Natural killer cell (primary cell): Measurements from ENCODE around the gene SLC9A6. TPM values are rescaled to one million over a fixed set of nuclear protein-coding genes. Genes with fewer than 3 reads are reported as not detected.

Experiments used
- ATAC-seq, 3 donors: fragments of 150-1000 bp in 2 of 3; fragments of 200-7000 bp in 1 of 3; cut with Tn5 transposase; 1 replicate in 1 of 3; 2 replicates in 2 of 3; pipeline ENCODE4 v1.10.0; 2021; ENCODE audit warnings: mild to moderate bottlenecking in 2 of 3, moderate library complexity in 2 of 3
- DNase-seq, 2 donors: peaks; one replicate each; pipeline versions ENCODE4 v3.0.0 to v3.0.0-alpha.2; 2013 to 2021; ENCODE audit warnings: mixed read lengths in 1 of 2
- H3K27ac ChIP-seq: one replicate; pipeline ENCODE4 v1.5.1; 2013; ENCODE audit warnings: mild to moderate bottlenecking, low read length
- H3K27me3 ChIP-seq: one replicate; pipeline ENCODE4 v1.6.1; 2013; ENCODE audit warnings: low read length; ENCODE audit not compliant: control insufficient read depth, insufficient read depth
- H3K36me3 ChIP-seq: one replicate; pipeline ENCODE4 v1.6.1; 2013; ENCODE audit warnings: low read length; ENCODE audit not compliant: control insufficient read depth, insufficient read depth
- H3K4me1 ChIP-seq: one replicate; pipeline ENCODE4 v1.6.1; 2013; ENCODE audit warnings: low read length; ENCODE audit not compliant: control insufficient read depth, insufficient read depth
- H3K4me3 ChIP-seq: one replicate; pipeline ENCODE4 v1.5.1; 2013; ENCODE audit warnings: low read length
- H3K9me3 ChIP-seq: one replicate; pipeline ENCODE4 v1.6.1; 2013; ENCODE audit warnings: low read length; ENCODE audit not compliant: control insufficient read depth, insufficient read depth
- H3K27ac Mint-ChIP-seq, 2 donors: one replicate each; pipeline ENCODE4 v1.8.0; 2022; ENCODE audit warnings: mild to moderate bottlenecking in 2 of 2, mixed read lengths in 2 of 2, moderate library complexity in 1 of 2
- H3K27me3 Mint-ChIP-seq, 2 donors: one replicate each; pipeline ENCODE4 v1.8.0; 2022; ENCODE audit warnings: low read depth in 2 of 2, mixed read lengths in 2 of 2
- H3K36me3 Mint-ChIP-seq: one replicate; pipeline ENCODE4 v1.8.0; 2022; ENCODE audit warnings: mixed read lengths
- H3K4me1 Mint-ChIP-seq, 2 donors: one replicate each; pipeline ENCODE4 v1.8.0; 2022; ENCODE audit warnings: mixed read lengths in 2 of 2
- H3K4me3 Mint-ChIP-seq: one replicate; pipeline ENCODE4 v1.8.0; 2022; ENCODE audit warnings: mild to moderate bottlenecking, moderate library complexity, mixed read lengths
- H3K9me3 Mint-ChIP-seq, 2 donors: one replicate each; pipeline ENCODE4 v1.8.0; 2022; ENCODE audit warnings: mixed read lengths in 2 of 2
- WGBS: methylation state at CpG from one replicate; pipeline ENCODE4 v1.1.7; 2013; ENCODE audit warnings: missing lambda C conversion rate; ENCODE audit not compliant: insufficient coverage; 5-methylcytosine and 5-hydroxymethylcytosine counted together
- intact Hi-C: fragments of 100-400 bp; cut with micrococcal nuclease; formaldehyde crosslinking; loops from one replicate; pipeline ENCODE4 v1.14.2; 2022
- total RNA-seq, 4 donors: library from RNA; stranded (reverse); fragments of 120-200 nt in 1 of 4; gene quantifications; one replicate each; pipeline versions ENCODE4 v1.2.3 to v1.2.4, GENCODE V29; 2013 to 2022
- TF ChIP-seq, protein P1 (sequence below): fragments of 200-600 bp; IDR thresholded peaks from one replicate; pipeline ENCODE4 v1.8.0; 2022; ENCODE audit warnings: antibody characterized with exemption

The SLC9A6 gene
- total RNA-seq, 3 donors from 2014 or later (not counting 1 experiment from before 2014, with no cell fraction given): 17.1 to 24.0 (median 19.3) TPM

DNA sequence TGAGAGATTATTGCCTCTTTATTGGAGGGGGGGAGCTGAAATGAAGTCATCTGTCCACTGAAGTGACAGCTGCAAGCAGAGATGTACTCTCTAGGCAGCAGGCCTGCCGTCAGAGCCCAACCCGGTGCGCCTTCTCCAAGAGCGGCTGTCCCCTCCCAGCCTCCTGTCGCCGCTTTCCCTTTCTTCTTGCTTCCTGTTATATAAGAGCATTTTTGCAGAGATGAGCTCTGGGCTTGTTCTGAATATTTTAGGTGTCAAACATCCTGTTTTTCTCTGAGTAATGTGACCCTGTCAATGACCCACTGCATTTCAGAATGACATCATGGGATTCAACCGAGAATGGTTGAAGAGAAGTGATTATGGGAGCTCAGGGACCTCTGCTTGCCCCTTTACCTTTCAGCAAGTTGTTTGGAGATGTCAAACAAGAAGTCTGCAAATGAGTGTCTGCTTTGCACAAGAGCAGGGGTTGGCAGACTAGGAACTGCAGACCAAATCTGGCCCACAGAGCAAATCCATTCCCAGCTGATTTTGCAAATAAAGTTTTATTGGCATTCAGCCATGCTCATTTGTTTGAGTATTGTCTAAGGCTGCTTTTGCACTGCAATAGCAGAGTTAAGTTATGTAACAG lies 79.9 kb downstream of the SLC9A6 start:
- Histone ChIP-seq H3K4me3 (no peak overlapping the region), H3K27me3 (no peaks in the 10 kb centered on the region), H3K36me3 (no peaks in the 10 kb centered on the region), H3K27ac (no peak overlapping the region), H3K4me1 (no peaks in the 10 kb centered on the region), H3K9me3 (no peaks in the 10 kb centered on the region)
- WGBS: 36% methylated on average over 5 of the region's 7 CpGs
- Mint-ChIP-seq H3K9me3 (no peaks in the 10 kb centered on the region), H3K27me3 (peaks cover 0 to 8% of the 10 kb centered on the region in 2 donors), H3K4me3 (no peak overlapping the region), H3K4me1 (peaks cover 0 to under 1% of the 10 kb centered on the region in 2 donors), H3K27ac (no peak overlapping the region), H3K36me3 (no peaks in the 10 kb centered on the region)
- ATAC-seq: no peak
- TF ChIP-seq, protein P1, sequence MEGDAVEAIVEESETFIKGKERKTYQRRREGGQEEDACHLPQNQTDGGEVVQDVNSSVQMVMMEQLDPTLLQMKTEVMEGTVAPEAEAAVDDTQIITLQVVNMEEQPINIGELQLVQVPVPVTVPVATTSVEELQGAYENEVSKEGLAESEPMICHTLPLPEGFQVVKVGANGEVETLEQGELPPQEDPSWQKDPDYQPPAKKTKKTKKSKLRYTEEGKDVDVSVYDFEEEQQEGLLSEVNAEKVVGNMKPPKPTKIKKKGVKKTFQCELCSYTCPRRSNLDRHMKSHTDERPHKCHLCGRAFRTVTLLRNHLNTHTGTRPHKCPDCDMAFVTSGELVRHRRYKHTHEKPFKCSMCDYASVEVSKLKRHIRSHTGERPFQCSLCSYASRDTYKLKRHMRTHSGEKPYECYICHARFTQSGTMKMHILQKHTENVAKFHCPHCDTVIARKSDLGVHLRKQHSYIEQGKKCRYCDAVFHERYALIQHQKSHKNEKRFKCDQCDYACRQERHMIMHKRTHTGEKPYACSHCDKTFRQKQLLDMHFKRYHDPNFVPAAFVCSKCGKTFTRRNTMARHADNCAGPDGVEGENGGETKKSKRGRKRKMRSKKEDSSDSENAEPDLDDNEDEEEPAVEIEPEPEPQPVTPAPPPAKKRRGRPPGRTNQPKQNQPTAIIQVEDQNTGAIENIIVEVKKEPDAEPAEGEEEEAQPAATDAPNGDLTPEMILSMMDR: no peak
- DNase-seq: peak in 1 of 2 donors; percentile 62
- intact Hi-C loops: no loop called here

DNA sequence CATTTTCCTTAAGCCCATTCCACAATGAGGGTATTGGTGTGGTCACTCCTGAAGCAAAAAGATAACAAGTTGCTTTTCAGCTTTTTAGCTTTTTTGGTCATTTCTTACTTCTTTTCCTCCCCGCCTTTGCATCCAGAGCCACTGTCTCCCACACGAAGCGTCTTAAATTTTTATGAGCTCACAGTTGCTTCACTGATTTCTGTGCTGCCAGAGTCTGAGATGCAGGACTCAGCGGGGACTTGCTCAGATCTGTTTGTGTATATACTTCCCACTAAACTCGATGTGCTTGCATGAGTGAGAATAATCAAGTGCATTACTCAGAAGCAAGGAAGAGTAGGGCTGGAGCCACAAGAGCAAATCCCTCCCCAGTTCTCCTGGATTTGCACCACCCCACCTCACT lies 81.9 kb downstream of the SLC9A6 start:
- H3K4me3 ChIP-seq: no peak overlapping the region
- no peak for DNase-seq
- intact Hi-C loops: no loop called here
- no peak overlapping the region for H3K27ac ChIP-seq
- H3K4me3 Mint-ChIP-seq: no peak overlapping the region
- no peaks in the 10 kb centered on the region for H3K9me3 ChIP-seq
- no peaks in the 10 kb centered on the region for H3K36me3 Mint-ChIP-seq
- H3K27me3 ChIP-seq: no peaks in the 10 kb centered on the region
- TF ChIP-seq, protein P1: no peak
- no peak overlapping the region for H3K27ac Mint-ChIP-seq
- H3K36me3 ChIP-seq: no peaks in the 10 kb centered on the region
- peaks cover 0 to 12% of the 10 kb centered on the region in 2 donors for H3K4me1 Mint-ChIP-seq
- peaks cover 0 to 8% of the 10 kb centered on the region in 2 donors for H3K27me3 Mint-ChIP-seq
- H3K9me3 Mint-ChIP-seq: no peaks in the 10 kb centered on the region
- WGBS: 81% methylated on average over 4 of the region's 5 CpGs
- no peak for ATAC-seq
- H3K4me1 ChIP-seq: peaks cover 2% of the 10 kb centered on the region

DNA sequence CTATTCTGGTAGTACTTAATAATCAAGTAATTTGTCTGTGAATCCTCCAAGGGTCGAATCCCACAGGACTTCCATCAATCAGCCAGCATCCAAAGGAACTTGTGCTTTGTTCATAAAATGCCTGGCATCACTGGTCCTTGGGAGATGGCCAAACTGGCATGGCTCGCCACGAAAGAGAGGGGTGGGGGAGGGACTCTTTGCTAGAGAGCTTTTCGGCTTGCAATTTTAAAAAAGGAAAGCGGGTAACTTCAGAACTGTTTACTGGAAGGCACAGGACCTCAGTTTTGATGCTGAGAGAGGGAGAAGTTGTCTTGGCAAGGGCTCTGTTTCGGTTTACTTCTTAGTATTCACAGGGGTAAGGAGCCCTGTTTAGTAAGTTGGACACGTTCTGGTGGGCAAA lies 82.7 kb downstream of the SLC9A6 start:
- Histone ChIP-seq H3K27ac (no peak overlapping the region), H3K4me3 (no peak overlapping the region), H3K27me3 (no peaks in the 10 kb centered on the region), H3K4me1 (peaks cover 2% of the 10 kb centered on the region), H3K9me3 (no peaks in the 10 kb centered on the region), H3K36me3 (no peaks in the 10 kb centered on the region)
- no peak overlapping the region for H3K4me3 Mint-ChIP-seq
- no peak for DNase-seq
- no peaks in the 10 kb centered on the region for H3K9me3 Mint-ChIP-seq
- peaks cover 0 to 12% of the 10 kb centered on the region in 2 donors for H3K4me1 Mint-ChIP-seq
- 89% methylated on average over 6 of the region's 7 CpGs for WGBS
- ATAC-seq: no peak
- no peak overlapping the region for H3K27ac Mint-ChIP-seq
- H3K27me3 Mint-ChIP-seq: peaks cover 0 to 8% of the 10 kb centered on the region in 2 donors
- intact Hi-C loops: no loop called here
- TF ChIP-seq, protein P1: no peak
- H3K36me3 Mint-ChIP-seq: no peaks in the 10 kb centered on the region

DNA sequence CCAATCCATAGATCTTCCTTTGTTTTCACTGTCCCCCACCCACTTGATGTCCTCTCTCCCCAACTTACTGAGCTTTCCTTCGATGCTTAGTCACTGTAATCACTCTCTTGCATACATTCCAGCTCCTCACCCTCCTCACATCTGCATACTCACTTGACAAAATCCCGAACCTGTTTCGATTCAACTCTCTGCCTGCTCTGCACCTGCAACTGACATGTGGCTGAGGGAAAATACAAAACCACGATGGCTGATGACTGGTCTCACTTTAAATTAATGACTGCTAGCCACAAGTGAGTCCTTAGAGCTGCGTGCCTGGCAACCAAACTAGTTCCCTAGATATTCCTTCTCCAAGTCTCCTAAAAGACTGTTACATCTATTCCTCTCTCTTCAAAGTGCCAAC lies 91.7 kb downstream of the SLC9A6 start:
- intact Hi-C loops: no loop called here
- no peak for DNase-seq
- no peaks in the 10 kb centered on the region for H3K9me3 ChIP-seq
- Mint-ChIP-seq H3K27ac (no peak overlapping the region), H3K4me1 (no peaks in the 10 kb centered on the region), H3K27me3 (peaks cover 21 to 24% of the 10 kb centered on the region in 2 donors), H3K4me3 (no peak overlapping the region), H3K36me3 (no peaks in the 10 kb centered on the region), H3K9me3 (no peaks in the 10 kb centered on the region)
- ATAC-seq: no peak
- no peaks in the 10 kb centered on the region for H3K4me1 ChIP-seq
- no peaks in the 10 kb centered on the region for H3K36me3 ChIP-seq
- no peak overlapping the region for H3K27ac ChIP-seq
- no peak overlapping the region for H3K4me3 ChIP-seq
- no peaks in the 10 kb centered on the region for H3K27me3 ChIP-seq
- WGBS: 23% methylated on average over 5 of the region's 5 CpGs
- TF ChIP-seq, protein P1: no peak
